ENCODE data around the gene EID2B.

EID2B gene

GRCh38 chr19:39509233-39509632 lies 23.4 kb downstream of the EID2B start:
- Histone ChIP-seq H3K4me3 (replicated peaks; ENCODE audit: insufficient read depth, low read length) (no peak overlapping the region), H3K27me3 (ENCODE audit: insufficient read depth, poor library complexity, severe bottlenecking) (peaks cover 28% of the 10 kb centered on the region), H3K27ac (replicated peaks) (no peak overlapping the region)
- DNase-seq (ENCODE audit: low read depth in 1 of 2, low spot score in 1 of 2): no peak
- TF ChIP-seq, protein P1, sequence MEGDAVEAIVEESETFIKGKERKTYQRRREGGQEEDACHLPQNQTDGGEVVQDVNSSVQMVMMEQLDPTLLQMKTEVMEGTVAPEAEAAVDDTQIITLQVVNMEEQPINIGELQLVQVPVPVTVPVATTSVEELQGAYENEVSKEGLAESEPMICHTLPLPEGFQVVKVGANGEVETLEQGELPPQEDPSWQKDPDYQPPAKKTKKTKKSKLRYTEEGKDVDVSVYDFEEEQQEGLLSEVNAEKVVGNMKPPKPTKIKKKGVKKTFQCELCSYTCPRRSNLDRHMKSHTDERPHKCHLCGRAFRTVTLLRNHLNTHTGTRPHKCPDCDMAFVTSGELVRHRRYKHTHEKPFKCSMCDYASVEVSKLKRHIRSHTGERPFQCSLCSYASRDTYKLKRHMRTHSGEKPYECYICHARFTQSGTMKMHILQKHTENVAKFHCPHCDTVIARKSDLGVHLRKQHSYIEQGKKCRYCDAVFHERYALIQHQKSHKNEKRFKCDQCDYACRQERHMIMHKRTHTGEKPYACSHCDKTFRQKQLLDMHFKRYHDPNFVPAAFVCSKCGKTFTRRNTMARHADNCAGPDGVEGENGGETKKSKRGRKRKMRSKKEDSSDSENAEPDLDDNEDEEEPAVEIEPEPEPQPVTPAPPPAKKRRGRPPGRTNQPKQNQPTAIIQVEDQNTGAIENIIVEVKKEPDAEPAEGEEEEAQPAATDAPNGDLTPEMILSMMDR (IDR thresholded peaks at IDR 0.05; ENCODE audit: insufficient read depth, low read length): no peak
- TF ChIP-seq GABPA (IDR thresholded peaks at IDR 0.05; ENCODE audit: low read depth): no peak

DNA sequence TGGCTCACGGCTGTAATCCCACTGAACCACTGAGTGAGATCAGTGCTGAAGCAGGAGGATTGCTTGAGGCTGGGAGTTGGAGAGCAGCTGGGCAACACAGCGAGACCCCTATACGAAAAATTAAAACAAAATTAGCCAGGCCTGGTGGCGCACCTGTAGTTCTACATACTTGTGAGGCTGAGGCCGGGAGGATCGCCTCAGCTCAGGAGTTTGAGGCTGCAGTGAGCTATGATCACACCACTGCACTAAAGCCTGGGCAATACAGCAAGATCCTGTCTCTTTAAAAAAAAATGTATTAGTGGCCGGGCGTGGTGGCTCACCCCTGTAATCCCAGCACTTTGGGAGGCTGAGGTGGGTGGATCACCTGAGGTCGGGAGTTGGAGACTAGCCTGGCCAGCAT lies 24.0 kb downstream of the EID2B start:
- Histone ChIP-seq H3K4me3 (replicated peaks; ENCODE audit: insufficient read depth, low read length) (no peak overlapping the region), H3K27me3 (ENCODE audit: insufficient read depth, poor library complexity, severe bottlenecking) (peaks cover 22% of the 10 kb centered on the region), H3K27ac (replicated peaks) (no peak overlapping the region)
- no peak for TF ChIP-seq GABPA (IDR thresholded peaks at IDR 0.05; ENCODE audit: low read depth)
- TF ChIP-seq, protein P1 (IDR thresholded peaks at IDR 0.05; ENCODE audit: insufficient read depth, low read length): no peak
- no peak for TF ChIP-seq SPI1 (IDR thresholded peaks at IDR 0.05; ENCODE audit: borderline replicate concordance, low read depth)
- no peak for TF ChIP-seq POLR2AphosphoS5 (IDR thresholded peaks at IDR 0.05; ENCODE audit: low read depth)
- TF ChIP-seq, protein P2, sequence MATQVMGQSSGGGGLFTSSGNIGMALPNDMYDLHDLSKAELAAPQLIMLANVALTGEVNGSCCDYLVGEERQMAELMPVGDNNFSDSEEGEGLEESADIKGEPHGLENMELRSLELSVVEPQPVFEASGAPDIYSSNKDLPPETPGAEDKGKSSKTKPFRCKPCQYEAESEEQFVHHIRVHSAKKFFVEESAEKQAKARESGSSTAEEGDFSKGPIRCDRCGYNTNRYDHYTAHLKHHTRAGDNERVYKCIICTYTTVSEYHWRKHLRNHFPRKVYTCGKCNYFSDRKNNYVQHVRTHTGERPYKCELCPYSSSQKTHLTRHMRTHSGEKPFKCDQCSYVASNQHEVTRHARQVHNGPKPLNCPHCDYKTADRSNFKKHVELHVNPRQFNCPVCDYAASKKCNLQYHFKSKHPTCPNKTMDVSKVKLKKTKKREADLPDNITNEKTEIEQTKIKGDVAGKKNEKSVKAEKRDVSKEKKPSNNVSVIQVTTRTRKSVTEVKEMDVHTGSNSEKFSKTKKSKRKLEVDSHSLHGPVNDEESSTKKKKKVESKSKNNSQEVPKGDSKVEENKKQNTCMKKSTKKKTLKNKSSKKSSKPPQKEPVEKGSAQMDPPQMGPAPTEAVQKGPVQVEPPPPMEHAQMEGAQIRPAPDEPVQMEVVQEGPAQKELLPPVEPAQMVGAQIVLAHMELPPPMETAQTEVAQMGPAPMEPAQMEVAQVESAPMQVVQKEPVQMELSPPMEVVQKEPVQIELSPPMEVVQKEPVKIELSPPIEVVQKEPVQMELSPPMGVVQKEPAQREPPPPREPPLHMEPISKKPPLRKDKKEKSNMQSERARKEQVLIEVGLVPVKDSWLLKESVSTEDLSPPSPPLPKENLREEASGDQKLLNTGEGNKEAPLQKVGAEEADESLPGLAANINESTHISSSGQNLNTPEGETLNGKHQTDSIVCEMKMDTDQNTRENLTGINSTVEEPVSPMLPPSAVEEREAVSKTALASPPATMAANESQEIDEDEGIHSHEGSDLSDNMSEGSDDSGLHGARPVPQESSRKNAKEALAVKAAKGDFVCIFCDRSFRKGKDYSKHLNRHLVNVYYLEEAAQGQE (IDR thresholded peaks at IDR 0.05; ENCODE audit: insufficient replicate concordance, low read depth): no peak
- no peak for DNase-seq (ENCODE audit: low read depth in 1 of 2, low spot score in 1 of 2)

DNA sequence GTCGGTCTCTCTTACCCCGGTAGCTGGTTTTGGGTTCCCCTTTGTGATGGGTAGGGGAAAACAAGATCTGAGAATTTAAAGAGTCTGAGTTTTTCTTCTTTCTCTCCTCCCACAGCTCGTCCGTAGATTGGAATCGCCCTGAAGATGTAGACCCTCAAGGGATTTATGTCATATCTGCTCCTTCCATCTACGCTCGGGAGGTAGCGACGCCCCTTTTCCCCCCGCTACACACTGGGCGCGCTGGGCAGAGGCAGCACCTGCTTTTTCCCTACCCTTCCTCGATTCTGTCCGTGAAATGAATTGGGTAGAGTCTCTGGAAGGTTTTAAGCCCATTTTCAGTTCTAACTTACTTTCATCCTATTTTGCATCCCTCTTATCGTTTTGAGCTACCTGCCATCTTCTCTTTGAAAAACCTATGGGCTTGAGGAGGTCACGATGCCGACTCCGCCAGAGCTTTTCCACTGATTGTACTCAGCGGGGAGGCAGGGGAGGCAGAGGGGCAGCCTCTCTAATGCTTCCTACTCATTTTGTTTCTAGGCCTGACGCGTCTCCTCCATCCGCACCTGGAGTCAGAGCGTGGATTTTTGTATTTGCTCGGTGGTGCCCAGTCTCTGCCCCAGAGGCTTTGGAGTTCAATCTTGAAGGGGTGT lies 24.8 kb downstream of the EID2B start:
- Histone ChIP-seq H3K27me3 (ENCODE audit: insufficient read depth, poor library complexity, severe bottlenecking) (peaks cover 18% of the 10 kb centered on the region), H3K27ac (replicated peaks) (no peak overlapping the region), H3K4me3 (replicated peaks; ENCODE audit: insufficient read depth, low read length) (no peak overlapping the region; the same call in 1 of the 2 replicates)
- TF ChIP-seq GABPA (IDR thresholded peaks at IDR 0.05; ENCODE audit: low read depth) (no peak), POLR2AphosphoS5 (IDR thresholded peaks at IDR 0.05; ENCODE audit: low read depth) (no peak), SPI1 (IDR thresholded peaks at IDR 0.05; ENCODE audit: borderline replicate concordance, low read depth) (no peak)
- TF ChIP-seq, protein P1 (IDR thresholded peaks at IDR 0.05; ENCODE audit: insufficient read depth, low read length): no peak
- TF ChIP-seq, protein P2 (IDR thresholded peaks at IDR 0.05; ENCODE audit: insufficient replicate concordance, low read depth): no peak
- no peak for DNase-seq (ENCODE audit: low read depth in 1 of 2, low spot score in 1 of 2)

Data from HL-60 (cell line).